GM23338 (cell line): ENCODE results near the gene IGF2BP3.

Experiments used
- CTCF ChIP-seq, 2 experiments: fragments of 200-600 bp in 1 of 2; sonication (generic) in 1 of 2; conservative IDR thresholded peaks; 2 replicates each; pipeline versions ENCODE4 v1.5.1 to v1.6.1; 2016 to 2017; ENCODE audit warnings: antibody characterized with exemption in 2 of 2, low read depth in 2 of 2, mild to moderate bottlenecking in 2 of 2, moderate library complexity in 1 of 2
- POLR2AphosphoS5 ChIP-seq: IDR thresholded peaks from 2 replicates; pipeline ENCODE4 v1.6.1; 2016; ENCODE audit warnings: antibody characterized with exemption, low read depth

GRCh38 chr7:23371654-23372053, 98.6 kb downstream of the IGF2BP3 start:
- TF ChIP-seq CTCF (conservative IDR thresholded peaks at IDR 0.05; ENCODE audit: low read depth in 2 of 2) (no peak), POLR2AphosphoS5 (no peak)
